Lower leg skin (tissue), 3 donors: ENCODE data around the gene IER2.

Experiments used
- CTCF ChIP-seq, 3 donors: fragments of 450-650 bp; IDR thresholded peaks; one replicate each; pipeline ENCODE4 v1.5.1; 2016; ENCODE audit warnings: antibody characterized with exemption in 3 of 3, mild to moderate bottlenecking in 3 of 3, moderate library complexity in 2 of 3
- POLR2A ChIP-seq, 2 donors: fragments of 450-650 bp; IDR thresholded peaks; one replicate each; pipeline ENCODE4 v1.6.1; 2016 to 2017; ENCODE audit warnings: antibody characterized with exemption in 2 of 2, mild to moderate bottlenecking in 1 of 2, moderate library complexity in 1 of 2

DNA sequence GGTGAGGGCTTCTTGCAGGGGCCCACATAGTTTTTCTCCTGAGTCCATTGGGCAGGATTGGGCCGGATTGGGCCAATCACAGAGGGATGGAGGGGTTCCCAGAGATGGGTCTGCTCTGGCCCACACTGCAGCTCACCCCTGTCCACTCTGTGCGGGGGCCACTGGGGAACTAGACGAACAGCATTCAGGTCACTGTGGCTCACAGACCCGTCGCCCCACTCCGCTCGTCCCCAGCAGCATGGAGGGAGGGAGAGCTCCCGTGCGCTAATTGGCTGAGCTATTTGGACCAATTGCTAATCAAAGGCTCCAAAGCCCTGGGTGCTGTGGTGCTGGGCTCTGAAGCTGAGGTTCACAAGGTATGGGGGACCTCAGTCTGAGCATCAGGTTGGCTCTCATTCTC, 20.8 kb upstream of the IER2 start:
- TF ChIP-seq CTCF (IDR thresholded peaks at IDR 0.05) (no peak), POLR2A (IDR thresholded peaks at IDR 0.05) (no peak)
